ENCODE measurements around the gene FOLR1. TPM values are rescaled to one million over a fixed set of nuclear protein-coding genes. Genes with fewer than 3 reads are reported as not detected.
"Not testable (repeated sequence)": the region's sequence is repeated elsewhere in the genome, so short reads cannot be mapped to it uniquely, and the experiment has no call there.

The FOLR1 gene
- total RNA-seq, 1 experiment from 2014 or later: 4.8 TPM

DNA sequence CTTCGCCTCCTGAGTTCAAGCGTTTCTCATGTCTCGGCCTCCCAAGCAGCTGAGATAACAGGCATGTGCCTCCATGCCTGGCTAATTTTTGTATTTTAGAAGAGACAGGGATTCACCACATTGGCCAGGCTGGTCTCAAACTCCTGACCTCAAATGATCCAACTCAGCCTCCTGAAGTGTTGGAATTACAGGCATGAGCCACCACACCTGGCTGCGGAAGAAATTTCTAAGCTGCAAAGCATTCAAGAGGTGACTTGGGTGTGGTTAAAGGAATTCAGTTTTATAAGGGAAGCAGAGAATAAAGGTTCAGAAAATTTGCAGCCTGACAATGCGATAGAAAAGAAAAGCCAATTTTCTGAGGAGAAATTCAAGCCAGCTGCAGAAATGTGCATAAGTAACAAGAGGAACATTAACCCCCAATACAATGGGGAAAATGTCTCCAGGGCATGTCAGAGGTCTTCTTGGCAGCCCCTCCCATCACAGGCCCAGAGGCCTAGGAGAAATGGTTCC lies 22.8 kb upstream of the FOLR1 start:
- H3K9ac ChIP-seq (ENCODE audit: low read length); POLR2A ChIA-PET; BruUV-seq (replicated peaks); H3K4me3 ChIP-seq (replicated peaks in 1 of 2; ENCODE audit: low read depth in 1 of 2, low read length in 2 of 2); DNase-seq (ENCODE audit: low read depth, low spot score); intact Hi-C loops (cut with micrococcal nuclease); RAD21 ChIA-PET (ENCODE audit: low non-redundant PET in 1 of 2, low total read pairs in 2 of 2, uncharacterized antibody in 2 of 2, unreplicated experiment in 2 of 2); ATAC-seq; H3K9me2 ChIP-seq (ENCODE audit: insufficient read depth); H3K27ac ChIP-seq (ENCODE audit: low read depth, low read length); H3K4me1 ChIP-seq (ENCODE audit: control insufficient read depth in 1 of 2, insufficient read depth in 2 of 2, low read length in 2 of 2); H3K4me2 ChIP-seq (ENCODE audit: low read length); H4K20me1 ChIP-seq (ENCODE audit: insufficient read depth); H2AFZ ChIP-seq (ENCODE audit: low read depth, low read length, poor library complexity, severe bottlenecking); H3K79me2 ChIP-seq (ENCODE audit: insufficient read depth, low read length); H3K27me3 ChIP-seq (ENCODE audit: insufficient read depth, low read length); H3K9me3 ChIP-seq (ENCODE audit: control insufficient read depth in 1 of 2, insufficient read depth in 1 of 2, low read depth in 1 of 2, low read length in 2 of 2); H3K36me3 ChIP-seq (ENCODE audit: control insufficient read depth in 1 of 2, insufficient read depth in 2 of 2, low read length in 2 of 2): not testable (repeated sequence)
- CTCF ChIA-PET: interaction anchor here (0.8 kb wide), 1 partner anchor 144 kb away, joined by 3 read pairs; no protein-coding TSS in a partner anchor

DNA sequence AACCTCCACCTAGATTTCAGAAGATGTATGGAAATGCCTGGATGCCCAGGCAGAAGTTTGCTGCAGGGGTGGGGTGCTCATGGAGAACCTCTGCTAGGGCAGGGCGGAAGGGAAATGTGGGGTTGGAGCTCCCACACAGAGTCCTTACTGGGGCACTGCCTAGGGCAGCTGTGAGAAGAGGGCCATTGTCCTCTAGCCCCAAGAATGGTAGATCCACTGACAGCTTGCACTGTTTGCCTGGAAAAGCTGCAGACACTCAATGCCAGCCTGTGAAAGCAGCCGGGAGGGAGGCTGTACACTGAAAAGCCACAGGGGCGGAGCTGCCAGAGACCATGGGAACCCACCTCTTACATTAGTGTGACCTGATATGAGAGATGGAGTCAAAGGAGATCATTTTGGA lies 22.2 kb upstream of the FOLR1 start:
- H4K20me1 ChIP-seq (ENCODE audit: insufficient read depth); H3K79me2 ChIP-seq (ENCODE audit: insufficient read depth, low read length); BruUV-seq (replicated peaks); POLR2A ChIA-PET; H3K4me3 ChIP-seq (replicated peaks in 1 of 2; ENCODE audit: low read depth in 1 of 2, low read length in 2 of 2); ATAC-seq; H3K9ac ChIP-seq (ENCODE audit: low read length); DNase-seq (ENCODE audit: low read depth, low spot score); H3K4me1 ChIP-seq (ENCODE audit: control insufficient read depth in 1 of 2, insufficient read depth in 2 of 2, low read length in 2 of 2); H3K36me3 ChIP-seq (ENCODE audit: control insufficient read depth in 1 of 2, insufficient read depth in 2 of 2, low read length in 2 of 2); H3K9me3 ChIP-seq (ENCODE audit: control insufficient read depth in 1 of 2, insufficient read depth in 1 of 2, low read depth in 1 of 2, low read length in 2 of 2); RAD21 ChIA-PET (ENCODE audit: low non-redundant PET in 1 of 2, low total read pairs in 2 of 2, uncharacterized antibody in 2 of 2, unreplicated experiment in 2 of 2); H3K27ac ChIP-seq (ENCODE audit: low read depth, low read length); H3K4me2 ChIP-seq (ENCODE audit: low read length); H2AFZ ChIP-seq (ENCODE audit: low read depth, low read length, poor library complexity, severe bottlenecking); H3K27me3 ChIP-seq (ENCODE audit: insufficient read depth, low read length); intact Hi-C loops (cut with micrococcal nuclease); H3K9me2 ChIP-seq (ENCODE audit: insufficient read depth): not testable (repeated sequence)
- CTCF ChIA-PET: interaction anchor here (0.8 kb wide), 1 partner anchor 144 kb away, joined by 3 read pairs; no protein-coding TSS in a partner anchor

DNA sequence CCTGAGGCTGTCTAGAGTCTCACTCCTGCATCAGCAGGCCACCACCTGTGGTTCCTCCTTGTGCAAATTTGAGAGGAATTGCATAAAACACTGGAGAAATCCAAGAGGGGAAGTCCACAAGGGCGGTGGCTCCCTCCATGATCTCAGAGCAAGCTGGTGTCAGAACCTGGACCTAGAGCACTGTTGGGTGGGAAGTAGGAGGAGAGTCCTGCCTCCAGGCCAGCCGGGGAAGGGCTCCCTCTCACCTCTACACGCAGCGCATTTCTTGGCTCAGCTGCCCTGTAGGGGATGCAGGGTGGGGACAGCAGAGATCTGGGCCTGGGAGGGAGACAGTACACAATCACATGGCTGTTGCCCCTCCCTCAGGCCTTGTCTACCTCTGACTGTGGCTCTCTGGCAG lies 19.9 kb upstream of the FOLR1 start:
- BruUV-seq (replicated peaks); CTCF ChIA-PET: not testable (repeated sequence)

More for the DNA sequence above, 19.9 kb upstream of the FOLR1 start:
- H3K4me3 ChIP-seq (replicated peaks in 1 of 2; ENCODE audit: low read depth in 1 of 2, low read length in 2 of 2); H3K9me2 ChIP-seq (ENCODE audit: insufficient read depth); ATAC-seq; H2AFZ ChIP-seq (ENCODE audit: low read depth, low read length, poor library complexity, severe bottlenecking); H3K36me3 ChIP-seq (ENCODE audit: control insufficient read depth in 1 of 2, insufficient read depth in 2 of 2, low read length in 2 of 2); DNase-seq (ENCODE audit: low read depth, low spot score); intact Hi-C loops (cut with micrococcal nuclease); POLR2A ChIA-PET; H3K9ac ChIP-seq (ENCODE audit: low read length); H3K4me2 ChIP-seq (ENCODE audit: low read length); H3K9me3 ChIP-seq (ENCODE audit: control insufficient read depth in 1 of 2, insufficient read depth in 1 of 2, low read depth in 1 of 2, low read length in 2 of 2); H3K4me1 ChIP-seq (ENCODE audit: control insufficient read depth in 1 of 2, insufficient read depth in 2 of 2, low read length in 2 of 2); H3K27me3 ChIP-seq (ENCODE audit: insufficient read depth, low read length); H3K79me2 ChIP-seq (ENCODE audit: insufficient read depth, low read length); H4K20me1 ChIP-seq (ENCODE audit: insufficient read depth); RAD21 ChIA-PET (ENCODE audit: low non-redundant PET in 1 of 2, low total read pairs in 2 of 2, uncharacterized antibody in 2 of 2, unreplicated experiment in 2 of 2); H3K27ac ChIP-seq (ENCODE audit: low read depth, low read length): not testable (repeated sequence)

Data from HCT116 (cell line).